K562 (cell line): Measurements from ENCODE around the gene FOXA3. TPM values are rescaled to one million over a fixed set of nuclear protein-coding genes. Genes with fewer than 3 reads are reported as not detected.

ENCODE experiments used
- ATAC-seq: fragments of 200-7000 bp; cut with Tn5 transposase; 3 replicates; pipeline ENCODE4 v1.9.1; 2020; ENCODE audit warnings: moderate library complexity
- BruUV-seq: library from RNA; stranded (reverse); fragments of 400-500 nt; replicated peaks from 2 replicates; lab custom pipeline; 2021; lab: Mats Ljungman, UMichigan
- CTCF ChIA-PET: fragments of 300-600 bp; formaldehyde crosslinking; extraction: SDS; loops from one replicate; lab custom pipeline; 2021; ENCODE audit warnings: low intra/inter-chr PET ratio; lab: Yijun Ruan, JAX
- POLR2A ChIA-PET: fragments of 300-600, 350-650 bp; sonication (Branson Sonifier 250); formaldehyde crosslinking; extraction: SDS; loops from one replicate; lab custom pipeline; 2021; ENCODE audit warnings: antibody characterized with exemption, inconsistent platforms; lab: Yijun Ruan, JAX
- DNase-seq, 4 experiments: peaks; one replicate each; pipeline versions ENCODE4 v3.0.0 to v3.0.0-alpha.2; 2011 to 2018; ENCODE audit warnings: low spot score in 3 of 4, mixed read lengths in 3 of 4; ENCODE audit errors: extremely low read depth in 1 of 4
- FAIRE-seq: peaks from 2 replicates; lab custom pipeline; 2011; peaks lifted over from hg19 to GRCh38; lab: Jason Lieb, UNC
- H2AFZ ChIP-seq: 2 replicates; pipeline ENCODE4 v1.6.0; 2011; ENCODE audit warnings: low read depth, low read length, control low read depth, inconsistent platforms
- H3K27ac ChIP-seq: fragments of 200-600 bp; 3 replicates; pipeline ENCODE4 v1.8.0; 2011; ENCODE audit warnings: low read depth, mild to moderate bottlenecking, control low read depth, inconsistent platforms, low read length, moderate library complexity, mixed read lengths; ENCODE audit errors: extremely low read depth
- H3K27me3 ChIP-seq, 2 experiments: fragments of 300-600 bp in 1 of 2; 2 replicates in 1 of 2; 3 replicates in 1 of 2; pipeline versions ENCODE4 v1.6.0 to v1.8.0; 2011; ENCODE audit warnings: inconsistent platforms in 2 of 2, low read length in 2 of 2, mild to moderate bottlenecking in 1 of 2, mixed read lengths in 1 of 2, moderate library complexity in 1 of 2; ENCODE audit not compliant: control insufficient read depth in 2 of 2, insufficient read depth in 2 of 2
- H3K36me3 ChIP-seq: fragments of 300-600 bp; 3 replicates; pipeline ENCODE4 v1.8.0; 2011; ENCODE audit warnings: mild to moderate bottlenecking, low read length, inconsistent platforms; ENCODE audit not compliant: control insufficient read depth, insufficient read depth
- H3K4me1 ChIP-seq, 2 experiments: fragments of 200-600 bp in 1 of 2; replicated peaks in 1 of 2; 2 replicates in 1 of 2; 3 replicates in 1 of 2; pipeline versions ENCODE4 v1.5.1 to v1.8.0; 2011; ENCODE audit warnings: inconsistent platforms in 2 of 2, low read length in 2 of 2, mild to moderate bottlenecking in 1 of 2, mixed read lengths in 1 of 2, moderate library complexity in 1 of 2; ENCODE audit not compliant: control insufficient read depth in 2 of 2, insufficient read depth in 2 of 2
- H3K4me2 ChIP-seq: 2 replicates; pipeline ENCODE4 v1.6.1; 2011; ENCODE audit warnings: low read length, control low read depth, inconsistent platforms, mixed read lengths; ENCODE audit not compliant: insufficient read depth
- H3K4me3 ChIP-seq: fragments of 200-600 bp; sonication (generic), shearing (Covaris generic); 2 replicates; pipeline ENCODE4 v1.5.1; 2016; ENCODE audit warnings: control low read depth, inconsistent platforms
- H3K79me2 ChIP-seq: fragments of 200-600 bp; 3 replicates; pipeline ENCODE4 v1.8.0; 2011; ENCODE audit warnings: low read length, inconsistent platforms; ENCODE audit not compliant: control insufficient read depth, insufficient read depth
- H3K9ac ChIP-seq, 2 experiments: 2 replicates each; pipeline versions ENCODE4 v1.6.0 to v1.6.1; 2011; ENCODE audit warnings: low read depth in 2 of 2, low read length in 2 of 2, control low read depth in 1 of 2, inconsistent platforms in 1 of 2, mild to moderate bottlenecking in 1 of 2, mixed read lengths in 1 of 2; ENCODE audit not compliant: insufficient read depth in 1 of 2
- H3K9me1 ChIP-seq: one replicate; pipeline ENCODE4 v1.6.0; 2011; ENCODE audit warnings: inconsistent platforms, mild to moderate bottlenecking, low read length, moderate library complexity; ENCODE audit not compliant: control insufficient read depth, insufficient read depth
- H3K9me3 ChIP-seq: replicated peaks from 2 replicates; pipeline ENCODE4 v1.5.1; 2011; ENCODE audit warnings: low read depth, low read length, inconsistent platforms; ENCODE audit not compliant: control insufficient read depth, insufficient read depth
- H4K20me1 ChIP-seq: replicated peaks from 2 replicates; pipeline ENCODE4 v1.6.1; 2011; ENCODE audit warnings: low read length, inconsistent platforms, mixed read lengths; ENCODE audit not compliant: control insufficient read depth, insufficient read depth
- CHCHD3 ChIP-seq: fragments of 250-450 bp; sonication (Bioruptor Pico); IDR thresholded peaks from 2 replicates; pipeline ENCODE4 v2.1.2; 2022; ENCODE audit warnings: mild to moderate bottlenecking
- FOXP4 ChIP-seq: sonication (generic); formaldehyde crosslinking; IDR thresholded peaks from 2 replicates; pipeline ENCODE4 v1.8.0; 2022; ENCODE audit warnings: mild to moderate bottlenecking, missing genetic modification reagents, borderline replicate concordance
- KDM4B ChIP-seq, 2 experiments: fragments of 450-650 bp in 1 of 2; sonication (generic) in 1 of 2; IDR thresholded peaks; 2 replicates each; pipeline ENCODE4 v1.6.1; 2016 to 2017; ENCODE audit warnings: borderline replicate concordance in 2 of 2, antibody characterized with exemption in 1 of 2, low read depth in 1 of 2, mild to moderate bottlenecking in 1 of 2
- NFRKB ChIP-seq: fragments of 450-650 bp; IDR thresholded peaks from 2 replicates; pipeline ENCODE4 v1.6.1; 2016; ENCODE audit warnings: low read depth
- NR3C1 ChIP-seq: sonication (generic); formaldehyde crosslinking; IDR thresholded peaks from 2 replicates; pipeline ENCODE4 v1.8.1; 2022; ENCODE audit warnings: missing genetic modification reagents
- PCBP1 ChIP-seq: fragments of 200-400 bp; formaldehyde crosslinking; IDR thresholded peaks from 2 replicates; pipeline ENCODE4 v1.6.1; 2018; ENCODE audit warnings: mild to moderate bottlenecking, low read depth, low read length; ENCODE audit not compliant: poor library complexity, severe bottlenecking
- SP1 ChIP-seq: sonication (generic); formaldehyde crosslinking; IDR thresholded peaks from 2 replicates; pipeline ENCODE4 v1.8.1; 2022; ENCODE audit warnings: mild to moderate bottlenecking, missing genetic modification reagents
- ZKSCAN1 ChIP-seq: fragments of 150-350 bp; IDR thresholded peaks from 2 replicates; pipeline ENCODE4 v1.6.1; 2016; ENCODE audit warnings: low read depth, low read length
- ZNF134 ChIP-seq: fragments of 250-450 bp; sonication (Bioruptor Pico); conservative IDR thresholded peaks from 2 replicates; pipeline ENCODE4 v1.4.0; 2020
- WGBS: fragments of 100-300 bp; shearing (Covaris generic); methylation state at CpG from one replicate; pipeline ENCODE4 v1.1.6; 2016; ENCODE audit warnings: low coverage, mixed read lengths; ENCODE audit not compliant: insufficient coverage; ENCODE audit errors: missing lambda C conversion rate; 5-methylcytosine and 5-hydroxymethylcytosine counted together
- in situ Hi-C: fragments of 300-500 bp; cut with MboI; formaldehyde crosslinking; loops from 4 replicates; pipeline ENCODE4 v1.15.0; 2018; ENCODE audit warnings: inconsistent platforms, mixed read lengths
- intact Hi-C: fragments of 100-400 bp; cut with micrococcal nuclease; formaldehyde crosslinking; loops from 2 replicates; pipeline ENCODE4 v1.14.2; 2022
- polyA plus RNA-seq, 8 experiments: library from polyadenylated mRNA; depleted of rRNA in 4 of 8; stranded (reverse) in 5 of 8; unstranded in 3 of 8; fragments of >200 nt; fragmentation: Nextera tagmentation in 2 of 8; fragmentation: Illumina TruSeq in 1 of 8; extraction: Ambion mirVana in 2 of 8; extraction: Trizol in 1 of 8; gene quantifications; 2 replicates each; pipeline versions ENCODE4 v1.2.1 to v1.2.3, GENCODE V29; 2011 to 2014; ENCODE audit warnings: inconsistent platforms in 1 of 8, missing spikeins in 1 of 8
- total RNA-seq, 7 experiments: library from RNA; depleted of rRNA in 6 of 7; stranded (reverse); fragments of >200 nt in 6 of 7; fragmentation: Illumina TruSeq in 2 of 7; extraction: Trizol in 2 of 7; gene quantifications; 2 replicates each; pipeline versions ENCODE4 v1.2.1 to v1.2.3, GENCODE V29; 2011 to 2021; ENCODE audit warnings: low replicate concordance in 1 of 7
- TF ChIP-seq, protein P1 (sequence below), 2 experiments: fragments of 450-650 bp; conservative IDR thresholded peaks; 2 replicates each; pipeline ENCODE4 v1.6.1; 2017; ENCODE audit warnings: mild to moderate bottlenecking in 2 of 2, moderate library complexity in 2 of 2
- TF ChIP-seq, protein P2 (sequence below): fragments of 450-650 bp; IDR thresholded peaks from 2 replicates; pipeline ENCODE4 v1.6.1; 2017; ENCODE audit warnings: mild to moderate bottlenecking, moderate library complexity
- TF ChIP-seq, protein P3 (sequence below): fragments of 450-650 bp; IDR thresholded peaks from 2 replicates; pipeline ENCODE4 v1.6.1; 2014; ENCODE audit warnings: low read depth, mild to moderate bottlenecking, moderate library complexity, borderline replicate concordance

FOXA3 gene
- total and polyA plus RNA-seq, 9 of the 15 experiments (the other 6 are each of a cell fraction or from before 2014, with no cell fraction given) = 1.3 to 15.5 (median 4.7) TPM

GRCh38 chr19:45862271-45862563, 1.9 kb upstream of the FOXA3 start (continued):
- TF ChIP-seq, protein P1, sequence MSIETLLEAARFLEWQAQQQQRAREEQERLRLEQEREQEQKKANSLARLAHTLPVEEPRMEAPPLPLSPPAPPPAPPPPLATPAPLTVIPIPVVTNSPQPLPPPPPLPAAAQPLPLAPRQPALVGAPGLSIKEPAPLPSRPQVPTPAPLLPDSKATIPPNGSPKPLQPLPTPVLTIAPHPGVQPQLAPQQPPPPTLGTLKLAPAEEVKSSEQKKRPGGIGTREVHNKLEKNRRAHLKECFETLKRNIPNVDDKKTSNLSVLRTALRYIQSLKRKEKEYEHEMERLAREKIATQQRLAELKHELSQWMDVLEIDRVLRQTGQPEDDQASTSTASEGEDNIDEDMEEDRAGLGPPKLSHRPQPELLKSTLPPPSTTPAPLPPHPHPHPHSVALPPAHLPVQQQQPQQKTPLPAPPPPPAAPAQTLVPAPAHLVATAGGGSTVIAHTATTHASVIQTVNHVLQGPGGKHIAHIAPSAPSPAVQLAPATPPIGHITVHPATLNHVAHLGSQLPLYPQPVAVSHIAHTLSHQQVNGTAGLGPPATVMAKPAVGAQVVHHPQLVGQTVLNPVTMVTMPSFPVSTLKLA (conservative IDR thresholded peaks at IDR 0.05) = peak in 1 of 2 experiments; percentile 13; a peak in 1 of 4 replicates
- TF ChIP-seq, all 486 proteins: peak for 9

DNA sequence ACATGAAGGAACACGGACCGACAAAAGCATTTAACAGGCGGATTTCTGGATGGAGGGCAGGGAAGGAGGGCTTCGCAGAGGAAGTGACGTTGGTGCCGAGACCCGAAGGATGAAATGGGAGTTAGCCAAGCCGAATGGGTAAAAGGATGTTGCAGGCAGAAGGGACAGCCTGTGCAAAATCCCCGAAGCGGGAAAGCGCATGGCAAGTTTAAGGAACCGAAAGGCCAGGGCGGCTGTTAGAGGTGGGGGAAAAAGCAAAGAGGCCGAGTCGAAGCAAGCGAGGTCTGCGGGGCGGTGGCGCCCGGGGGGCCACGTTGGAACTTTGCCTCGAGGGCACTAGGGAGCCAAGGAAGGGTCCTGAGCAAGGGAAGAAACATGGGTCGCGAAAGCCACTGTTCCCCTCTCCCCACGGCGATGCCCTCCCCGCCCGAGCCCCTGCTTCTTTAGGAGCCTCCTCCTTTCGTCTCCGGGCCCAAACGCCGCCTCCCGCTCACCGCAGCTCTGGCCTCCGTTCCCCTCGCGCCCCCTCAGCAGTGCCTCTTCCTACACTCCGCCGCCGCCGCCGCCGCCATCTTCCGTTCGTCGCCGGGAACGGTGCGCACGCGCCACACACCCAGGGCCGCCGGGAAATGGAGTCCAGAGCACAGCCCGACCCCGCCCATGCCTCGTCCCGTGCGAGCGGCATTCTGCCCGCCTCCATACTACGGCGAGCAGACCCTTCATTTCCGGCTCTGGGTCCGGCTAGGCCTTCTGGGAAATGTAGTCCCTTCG, 1.4 kb upstream of the FOXA3 start, which contains the start of gene SYMPK:
TSS of gene SYMPK (minus strand) at position 584 of the 771 bp plus-strand sequence. CDS start 8,652 bp downstream, outside the sequence.
- WGBS = under 1% methylated on average over 60 of the region's 65 CpGs
- H3K9me3 ChIP-seq = no peaks in the 10 kb centered on the region
- H3K4me3 ChIP-seq = peak within 1 kb of the TSS; percentile 95
- intact Hi-C loops (loop anchor here (1.0 kb wide), 2 partner anchors 21 to 40 kb away; partner anchors contain the start of gene MYPOP), in situ Hi-C loops (no loop called here)
- FAIRE-seq (peak; percentile 98), ATAC-seq (peak; percentile 95), DNase-seq (peak; percentile 96 to 99 (median 98))
- peak within 1 kb of the TSS; percentile 86 for H3K27ac ChIP-seq
- peaks cover 33% of the 10 kb centered on the region for H3K36me3 ChIP-seq
- H4K20me1 ChIP-seq = no peaks in the 10 kb centered on the region
- POLR2A ChIA-PET = interaction anchor here (0.6 to 2.5 kb wide), 14 partner anchors 9 to 988 kb away, joined by 3 to 11 read pairs (median 4); partner anchors contain the start of genes AP2S1 and MYPOP
- H3K4me2 ChIP-seq = peak within 1 kb of the TSS; percentile 100
- BruUV-seq = TSS peak; percentile 61
- H3K27me3 ChIP-seq = no peaks in the 10 kb centered on the region
- peaks cover 23 to 45% of the 10 kb centered on the region in 2 experiments for H3K4me1 ChIP-seq
- peaks cover 64% of the 10 kb centered on the region for H3K79me2 ChIP-seq
- peak within 1 kb of the TSS; percentile 94 to 96 for H3K9ac ChIP-seq
- H3K9me1 ChIP-seq = peaks cover 2% of the 10 kb centered on the region
- CTCF ChIA-PET = interaction anchor here (0.5 to 5.5 kb wide), 4 partner anchors 19 to 214 kb away, joined by 5 to 102 read pairs (median 10); partner anchors contain the start of gene IRF2BP1
- H2AFZ ChIP-seq = peak within 1 kb of the TSS; percentile 99
- no peak for TF ChIP-seq CHCHD3 (CRISPR knock-in tag)
- peak in 1 of 2 experiments; percentile 60; a peak in 1 of 4 replicates for TF ChIP-seq KDM4B (IDR thresholded peaks at IDR 0.05; ENCODE audit: borderline replicate concordance in 2 of 2, low read depth in 1 of 2)
- TF ChIP-seq, protein P2, sequence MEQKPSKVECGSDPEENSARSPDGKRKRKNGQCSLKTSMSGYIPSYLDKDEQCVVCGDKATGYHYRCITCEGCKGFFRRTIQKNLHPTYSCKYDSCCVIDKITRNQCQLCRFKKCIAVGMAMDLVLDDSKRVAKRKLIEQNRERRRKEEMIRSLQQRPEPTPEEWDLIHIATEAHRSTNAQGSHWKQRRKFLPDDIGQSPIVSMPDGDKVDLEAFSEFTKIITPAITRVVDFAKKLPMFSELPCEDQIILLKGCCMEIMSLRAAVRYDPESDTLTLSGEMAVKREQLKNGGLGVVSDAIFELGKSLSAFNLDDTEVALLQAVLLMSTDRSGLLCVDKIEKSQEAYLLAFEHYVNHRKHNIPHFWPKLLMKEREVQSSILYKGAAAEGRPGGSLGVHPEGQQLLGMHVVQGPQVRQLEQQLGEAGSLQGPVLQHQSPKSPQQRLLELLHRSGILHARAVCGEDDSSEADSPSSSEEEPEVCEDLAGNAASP = no peak
- TF ChIP-seq, protein P3, sequence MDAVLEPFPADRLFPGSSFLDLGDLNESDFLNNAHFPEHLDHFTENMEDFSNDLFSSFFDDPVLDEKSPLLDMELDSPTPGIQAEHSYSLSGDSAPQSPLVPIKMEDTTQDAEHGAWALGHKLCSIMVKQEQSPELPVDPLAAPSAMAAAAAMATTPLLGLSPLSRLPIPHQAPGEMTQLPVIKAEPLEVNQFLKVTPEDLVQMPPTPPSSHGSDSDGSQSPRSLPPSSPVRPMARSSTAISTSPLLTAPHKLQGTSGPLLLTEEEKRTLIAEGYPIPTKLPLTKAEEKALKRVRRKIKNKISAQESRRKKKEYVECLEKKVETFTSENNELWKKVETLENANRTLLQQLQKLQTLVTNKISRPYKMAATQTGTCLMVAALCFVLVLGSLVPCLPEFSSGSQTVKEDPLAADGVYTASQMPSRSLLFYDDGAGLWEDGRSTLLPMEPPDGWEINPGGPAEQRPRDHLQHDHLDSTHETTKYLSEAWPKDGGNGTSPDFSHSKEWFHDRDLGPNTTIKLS = peak; percentile 94
- TF ChIP-seq SP1 (CRISPR knock-in tag) = peak; percentile 94
- no peak for TF ChIP-seq FOXP4 (CRISPR knock-in tag)
- TF ChIP-seq ZKSCAN1 = 0 out of 2 replicates have a peak, but pooled peaks have one; percentile 18
- TF ChIP-seq NR3C1 = no peak
- TF ChIP-seq NFRKB = peak; percentile 73
- TF ChIP-seq PCBP1 = peak; percentile 65
- TF ChIP-seq ZNF134 (CRISPR knock-in tag) = no peak
